HCT116 (cell line): Measurements from ENCODE around the gene FGF1. TPM values are rescaled to one million over a fixed set of nuclear protein-coding genes. Genes with fewer than 3 reads are reported as not detected.

Experiments
- ATAC-seq: fragments of 200-7000 bp; cut with Tn5 transposase; 2 replicates; pipeline ENCODE4 v1.9.1; 2020; ENCODE audit warnings: mild to moderate bottlenecking, moderate library complexity
- BruUV-seq: library from RNA; stranded (reverse); fragments of 400-500 nt; replicated peaks from 2 replicates; lab custom pipeline; 2021; lab: Mats Ljungman, UMichigan
- CTCF ChIA-PET: fragments of 300-600 bp; sonication (Branson Sonifier 250); formaldehyde crosslinking; loops from one replicate; lab custom pipeline; 2021; ENCODE audit warnings: antibody characterized with exemption; lab: Charles Lee
- POLR2A ChIA-PET: fragments of 300-600, 350-600 bp; sonication (Branson Sonifier 250); formaldehyde crosslinking; loops from one replicate; lab custom pipeline; 2021; ENCODE audit warnings: antibody characterized with exemption; lab: Charles Lee
- RAD21 ChIA-PET, 2 experiments: fragments of 300-600 bp; sonication (Branson Sonifier 250); formaldehyde crosslinking; loops; one replicate each; lab custom pipeline; 2023; ENCODE audit warnings: low total read pairs in 2 of 2; ENCODE audit not compliant: uncharacterized antibody in 2 of 2, unreplicated experiment in 2 of 2, low non-redundant PET in 1 of 2; lab: Charles Lee
- DNase-seq: peaks from one replicate; pipeline ENCODE4 v3.0.0-alpha.2; 2010; ENCODE audit warnings: low read depth, low spot score
- H2AFZ ChIP-seq: fragments of 200-600 bp; shearing (Covaris generic), sonication (generic); 2 replicates; pipeline ENCODE4 v1.6.1; 2017; ENCODE audit warnings: low read depth, mixed run types, mixed read lengths, antibody characterized with exemption, low read length; ENCODE audit not compliant: poor library complexity, severe bottlenecking
- H3K27ac ChIP-seq: 2 replicates; pipeline ENCODE4 v1.5.1; 2012; ENCODE audit warnings: low read depth, low read length
- H3K27me3 ChIP-seq: fragments of 200-600 bp; sonication (generic); 2 replicates; pipeline ENCODE4 v1.6.1; 2016; ENCODE audit warnings: mixed run types, low read length, mixed read lengths; ENCODE audit not compliant: insufficient read depth
- H3K36me3 ChIP-seq, 2 experiments: fragments of 200-500 bp in 1 of 2; fragments of 200-600 bp in 1 of 2; sonication (Bioruptor generic) in 1 of 2; sonication (generic) in 1 of 2; 2 replicates each; pipeline versions ENCODE4 v1.5.1 to v1.6.1; 2014 to 2016; ENCODE audit warnings: low read length in 2 of 2, inconsistent platforms in 1 of 2, mixed read lengths in 1 of 2, mixed run types in 1 of 2; ENCODE audit not compliant: insufficient read depth in 2 of 2, control insufficient read depth in 1 of 2
- H3K4me1 ChIP-seq, 2 experiments: fragments of 200-600 bp in 1 of 2; sonication (generic) in 1 of 2; 2 replicates each; pipeline versions ENCODE4 v1.5.1 to v1.6.1; 2012 to 2017; ENCODE audit warnings: low read length in 2 of 2, inconsistent platforms in 1 of 2, mild to moderate bottlenecking in 1 of 2, mixed read lengths in 1 of 2, mixed run types in 1 of 2, moderate library complexity in 1 of 2; ENCODE audit not compliant: insufficient read depth in 2 of 2, control insufficient read depth in 1 of 2
- H3K4me2 ChIP-seq: fragments of 200-600 bp; sonication (generic); 2 replicates; pipeline ENCODE4 v1.6.1; 2017; ENCODE audit warnings: mixed run types, low read length, mixed read lengths
- H3K4me3 ChIP-seq, 2 experiments: fragments of 200-600 bp in 1 of 2; sonication (generic) in 1 of 2; replicated peaks in 1 of 2; 2 replicates each; pipeline ENCODE4 v1.5.1; 2011 to 2016; ENCODE audit warnings: low read length in 2 of 2, control low read depth in 1 of 2, low read depth in 1 of 2, mild to moderate bottlenecking in 1 of 2, mixed read lengths in 1 of 2, mixed run types in 1 of 2
- H3K79me2 ChIP-seq: fragments of 200-600 bp; sonication (generic); 2 replicates; pipeline ENCODE4 v1.6.1; 2017; ENCODE audit warnings: mild to moderate bottlenecking, mixed run types, low read length, moderate library complexity, mixed read lengths; ENCODE audit not compliant: insufficient read depth
- H3K9ac ChIP-seq: fragments of 200-600 bp; sonication (generic); 2 replicates; pipeline ENCODE4 v1.6.1; 2016; ENCODE audit warnings: low read length, mixed read lengths
- H3K9me2 ChIP-seq: fragments of 200-600 bp; sonication (generic), shearing (Covaris generic); 2 replicates; pipeline ENCODE4 v1.6.1; 2017; ENCODE audit warnings: mixed run types, mild to moderate bottlenecking, moderate library complexity; ENCODE audit not compliant: insufficient read depth
- H3K9me3 ChIP-seq, 2 experiments: fragments of 200-500 bp in 1 of 2; fragments of 200-600 bp in 1 of 2; sonication (Bioruptor generic) in 1 of 2; sonication (generic) in 1 of 2; 2 replicates each; pipeline ENCODE4 v1.6.1; 2014 to 2017; ENCODE audit warnings: low read length in 2 of 2, mixed read lengths in 2 of 2, inconsistent platforms in 1 of 2, low read depth in 1 of 2, mild to moderate bottlenecking in 1 of 2, mixed run types in 1 of 2, moderate library complexity in 1 of 2; ENCODE audit not compliant: control insufficient read depth in 1 of 2, insufficient read depth in 1 of 2
- H4K20me1 ChIP-seq: fragments of 200-600 bp; sonication (generic), shearing (Covaris generic); 2 replicates; pipeline ENCODE4 v1.6.1; 2017; ENCODE audit warnings: mixed run types, mild to moderate bottlenecking, moderate library complexity; ENCODE audit not compliant: insufficient read depth
- CBX3 ChIP-seq: IDR thresholded peaks from 2 replicates; pipeline ENCODE4 v1.6.1; 2012; ENCODE audit warnings: low read depth
- CEBPB ChIP-seq: IDR thresholded peaks from 2 replicates; pipeline ENCODE4 v1.6.1; 2012; ENCODE audit warnings: low read depth
- EGR1 ChIP-seq: IDR thresholded peaks from 2 replicates; pipeline ENCODE4 v1.6.1; 2012; ENCODE audit warnings: low read depth
- ELF1 ChIP-seq: IDR thresholded peaks from 2 replicates; pipeline ENCODE4 v1.6.1; 2012; ENCODE audit warnings: low read depth, borderline replicate concordance
- EZH2 ChIP-seq: fragments of 200-600 bp; sonication (generic); IDR thresholded peaks from 2 replicates; pipeline ENCODE4 v1.6.1; 2017; ENCODE audit warnings: antibody characterized with exemption, mixed run types
- JUND ChIP-seq: IDR thresholded peaks from 2 replicates; pipeline ENCODE4 v1.6.1; 2012
- MAX ChIP-seq: IDR thresholded peaks from 2 replicates; pipeline ENCODE4 v1.6.1; 2012
- POLR2AphosphoS5 ChIP-seq: IDR thresholded peaks from 2 replicates; pipeline ENCODE4 v1.6.1; 2011; ENCODE audit warnings: mild to moderate bottlenecking, low read depth, low read length, moderate library complexity
- RAD21 ChIP-seq: IDR thresholded peaks from 2 replicates; pipeline ENCODE4 v1.6.1; 2012; ENCODE audit warnings: low read depth, mild to moderate bottlenecking
- SIN3A ChIP-seq: IDR thresholded peaks from 2 replicates; pipeline ENCODE4 v1.6.1; 2012; ENCODE audit warnings: low read depth
- SP1 ChIP-seq: IDR thresholded peaks from 2 replicates; pipeline ENCODE4 v1.6.1; 2012; ENCODE audit warnings: low read depth
- SRF ChIP-seq: IDR thresholded peaks from 2 replicates; pipeline ENCODE4 v1.6.1; 2012; ENCODE audit warnings: low read depth
- TCF7L2 ChIP-seq: IDR thresholded peaks from 2 replicates; pipeline ENCODE4 v1.7.0; 2011; ENCODE audit warnings: borderline replicate concordance, inconsistent platforms; ENCODE audit not compliant: insufficient read depth, insufficient read length; ENCODE audit errors: extremely low read depth
- YY1 ChIP-seq: IDR thresholded peaks from 2 replicates; pipeline ENCODE4 v1.6.1; 2011; ENCODE audit warnings: low read length, low read depth, moderate library complexity, mild to moderate bottlenecking; ENCODE audit not compliant: insufficient replicate concordance; ENCODE audit errors: extremely low read depth
- ZBTB33 ChIP-seq: IDR thresholded peaks from 2 replicates; pipeline ENCODE4 v1.6.1; 2011; ENCODE audit warnings: mild to moderate bottlenecking, low read length, moderate library complexity; ENCODE audit not compliant: insufficient replicate concordance; ENCODE audit errors: extremely low read depth
- ZFX ChIP-seq: fragments of 450-650 bp; IDR thresholded peaks from 2 replicates; pipeline ENCODE4 v1.6.1; 2017
- ZNF274 ChIP-seq: fragments of 200-500 bp; sonication (Bioruptor generic); IDR thresholded peaks from 2 replicates; pipeline ENCODE4 v1.6.1; 2014; ENCODE audit warnings: mild to moderate bottlenecking, low read depth, low read length, inconsistent platforms
- intact Hi-C: fragments of 100-400 bp; cut with micrococcal nuclease; formaldehyde crosslinking; loops from 2 replicates; pipeline ENCODE4 v1.10.0; 2022
- total RNA-seq: library from RNA; stranded (reverse); gene quantifications from one replicate; pipeline ENCODE4 v1.2.1, GENCODE V29; 2021; ENCODE audit not compliant: unreplicated experiment
- TF ChIP-seq, protein P1 (sequence below), 3 experiments: fragments of 200-600 bp in 1 of 3; sonication (generic) in 1 of 3; IDR thresholded peaks in 2 of 3; conservative IDR thresholded peaks in 1 of 3; 2 replicates each; pipeline ENCODE4 v1.5.1; 2012 to 2017; ENCODE audit warnings: low read depth in 2 of 3, low read length in 2 of 3, antibody characterized with exemption in 1 of 3, borderline replicate concordance in 1 of 3, control low read depth in 1 of 3, mild to moderate bottlenecking in 1 of 3, mixed read lengths in 1 of 3, mixed run types in 1 of 3, moderate library complexity in 1 of 3; ENCODE audit not compliant: insufficient read depth in 1 of 3
- TF ChIP-seq, protein P2 (sequence below): IDR thresholded peaks from 2 replicates; pipeline ENCODE4 v1.6.1; 2012

FGF1 gene
- total RNA-seq, 1 experiment from 2014 or later: not detected

GRCh38 chr5:142683881-142684505 lies 1.9 kb downstream of the FGF1 start (continued):
- TF ChIP-seq, protein P1, sequence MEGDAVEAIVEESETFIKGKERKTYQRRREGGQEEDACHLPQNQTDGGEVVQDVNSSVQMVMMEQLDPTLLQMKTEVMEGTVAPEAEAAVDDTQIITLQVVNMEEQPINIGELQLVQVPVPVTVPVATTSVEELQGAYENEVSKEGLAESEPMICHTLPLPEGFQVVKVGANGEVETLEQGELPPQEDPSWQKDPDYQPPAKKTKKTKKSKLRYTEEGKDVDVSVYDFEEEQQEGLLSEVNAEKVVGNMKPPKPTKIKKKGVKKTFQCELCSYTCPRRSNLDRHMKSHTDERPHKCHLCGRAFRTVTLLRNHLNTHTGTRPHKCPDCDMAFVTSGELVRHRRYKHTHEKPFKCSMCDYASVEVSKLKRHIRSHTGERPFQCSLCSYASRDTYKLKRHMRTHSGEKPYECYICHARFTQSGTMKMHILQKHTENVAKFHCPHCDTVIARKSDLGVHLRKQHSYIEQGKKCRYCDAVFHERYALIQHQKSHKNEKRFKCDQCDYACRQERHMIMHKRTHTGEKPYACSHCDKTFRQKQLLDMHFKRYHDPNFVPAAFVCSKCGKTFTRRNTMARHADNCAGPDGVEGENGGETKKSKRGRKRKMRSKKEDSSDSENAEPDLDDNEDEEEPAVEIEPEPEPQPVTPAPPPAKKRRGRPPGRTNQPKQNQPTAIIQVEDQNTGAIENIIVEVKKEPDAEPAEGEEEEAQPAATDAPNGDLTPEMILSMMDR (IDR thresholded peaks at IDR 0.05 in 2 of 3, conservative IDR thresholded peaks at IDR 0.05 in 1 of 3; ENCODE audit: borderline replicate concordance in 1 of 3, insufficient read depth in 1 of 3, low read depth in 2 of 3, low read length in 2 of 3): no peak
- no peak for TF ChIP-seq YY1

DNA sequence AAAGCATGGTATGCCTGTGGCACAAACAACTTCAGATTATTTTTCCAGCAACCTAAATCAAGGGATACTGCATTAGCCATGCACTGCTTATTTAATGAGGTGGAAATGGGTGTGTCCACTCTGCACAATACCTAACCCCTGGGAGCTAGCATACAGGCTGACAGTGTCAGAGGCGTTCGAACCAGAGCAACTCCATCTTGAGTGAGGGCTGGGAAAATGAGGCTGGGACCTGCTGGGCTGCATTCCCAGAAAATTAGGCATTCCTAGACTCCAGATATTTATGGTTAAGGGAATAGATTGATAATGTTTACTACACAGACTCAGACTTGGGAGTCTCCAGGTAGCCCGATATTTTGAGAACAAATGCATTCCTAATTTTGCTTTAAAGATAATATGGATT lies 2.8 kb downstream of the FGF1 start:
- POLR2A ChIA-PET: no interaction called here
- intact Hi-C loops: no loop called here
- ATAC-seq: no peak
- Histone ChIP-seq H3K4me3 (no peak overlapping the region), H3K9ac (no peak overlapping the region), H3K4me1 (peaks cover 14 to 22% of the 10 kb centered on the region in 2 experiments), H3K79me2 (no peaks in the 10 kb centered on the region), H4K20me1 (no peaks in the 10 kb centered on the region), H3K27ac (no peak overlapping the region), H3K27me3 (no peaks in the 10 kb centered on the region), H2AFZ (no peak overlapping the region), H3K36me3 (no peaks in the 10 kb centered on the region), H3K9me3 (no peaks in the 10 kb centered on the region), H3K4me2 (no peak overlapping the region), H3K9me2 (no peaks in the 10 kb centered on the region)
- TF ChIP-seq MAX (no peak), POLR2AphosphoS5 (no peak), CEBPB (no peak), RAD21 (no peak), ZNF274 (no peak), EZH2 (no peak), TCF7L2 (no peak), EGR1 (no peak), SP1 (no peak), JUND (no peak), ZFX (no peak), CBX3 (no peak), SIN3A (no peak), SRF (no peak), ELF1 (no peak), ZBTB33 (no peak)
- TF ChIP-seq, protein P2, sequence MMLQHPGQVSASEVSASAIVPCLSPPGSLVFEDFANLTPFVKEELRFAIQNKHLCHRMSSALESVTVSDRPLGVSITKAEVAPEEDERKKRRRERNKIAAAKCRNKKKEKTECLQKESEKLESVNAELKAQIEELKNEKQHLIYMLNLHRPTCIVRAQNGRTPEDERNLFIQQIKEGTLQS: no peak
- TF ChIP-seq, protein P1 (IDR thresholded peaks at IDR 0.05 in 2 of 3, conservative IDR thresholded peaks at IDR 0.05 in 1 of 3; ENCODE audit: borderline replicate concordance in 1 of 3, insufficient read depth in 1 of 3, low read depth in 2 of 3, low read length in 2 of 3): no peak
- no peak for DNase-seq
- RAD21 ChIA-PET: interaction anchor here in 1 of 2 experiments (0.6 kb wide), 1 partner anchor 531 kb away, joined by 7 read pairs; no protein-coding TSS in a partner anchor
- no TSS peak for BruUV-seq
- CTCF ChIA-PET: no interaction called here
